Skeletal muscle tissue (tissue), 4 donors: ENCODE data around the gene AKAP6. TPM values are rescaled to one million over a fixed set of nuclear protein-coding genes. Genes with fewer than 3 reads are reported as not detected.

Source experiments
- H3K27ac ChIP-seq: one replicate; pipeline ENCODE4 v1.7.0; 2013; ENCODE audit warnings: mild to moderate bottlenecking, low read depth, low read length, inconsistent platforms
- H3K27me3 ChIP-seq, 3 donors: one replicate each; pipeline ENCODE4 v1.7.0; 2013; ENCODE audit warnings: low read length in 3 of 3; ENCODE audit not compliant: control insufficient read depth in 3 of 3, insufficient read depth in 3 of 3
- H3K36me3 ChIP-seq, 3 donors: one replicate each; pipeline ENCODE4 v1.7.0; 2013; ENCODE audit warnings: low read length in 3 of 3; ENCODE audit not compliant: control insufficient read depth in 3 of 3, insufficient read depth in 3 of 3
- H3K4me1 ChIP-seq, 3 donors: one replicate each; pipeline ENCODE4 v1.7.0; 2013; ENCODE audit warnings: low read length in 3 of 3, mild to moderate bottlenecking in 3 of 3; ENCODE audit not compliant: control insufficient read depth in 3 of 3, insufficient read depth in 3 of 3
- H3K4me3 ChIP-seq, 3 donors: one replicate each; pipeline ENCODE4 v1.7.0; 2013; ENCODE audit warnings: low read length in 3 of 3
- H3K9ac ChIP-seq, 3 donors: one replicate each; pipeline ENCODE4 v1.7.0; 2013; ENCODE audit warnings: low read length in 3 of 3, mild to moderate bottlenecking in 3 of 3, moderate library complexity in 2 of 3, low read depth in 1 of 3
- H3K9me3 ChIP-seq, 3 donors: one replicate each; pipeline ENCODE4 v1.7.0; 2013; ENCODE audit warnings: low read length in 3 of 3; ENCODE audit not compliant: control insufficient read depth in 3 of 3
- total RNA-seq: library from RNA; depleted of rRNA; stranded (reverse); fragments of >200 nt; gene quantifications from one replicate; pipeline ENCODE4 v1.2.3, GENCODE V29; 2014
- donor health status: Osteomylitis.

Gene AKAP6
- total RNA-seq, 1 donor from 2014 or later: 102 TPM

GRCh38 chr14:32331206-32331605 is 2.1 kb downstream of the AKAP6 start:
- H3K4me1 ChIP-seq: peaks cover 0 to 4% (median 0%) of the 10 kb centered on the region in 3 donors

GRCh38 chr14:32332415-32333316 is 3.6 kb downstream of the AKAP6 start:
- no peak overlapping the region for H3K27ac ChIP-seq
- no peak overlapping the region for H3K4me3 ChIP-seq
- no peaks in the 10 kb centered on the region for H3K36me3 ChIP-seq
- no peak overlapping the region for H3K9ac ChIP-seq
- peaks cover 0 to 4% (median 0%) of the 10 kb centered on the region in 3 donors for H3K4me1 ChIP-seq
- H3K27me3 ChIP-seq: no peaks in the 10 kb centered on the region
- H3K9me3 ChIP-seq: no peaks in the 10 kb centered on the region

More at GRCh38 chr14:32331206-32331605, 2.1 kb downstream of the AKAP6 start:
- Histone ChIP-seq H3K9ac (no peak overlapping the region), H3K27ac (no peak overlapping the region), H3K9me3 (no peaks in the 10 kb centered on the region), H3K36me3 (no peaks in the 10 kb centered on the region), H3K4me3 (no peak overlapping the region), H3K27me3 (no peaks in the 10 kb centered on the region)

- no peak overlapping the region for H3K9ac ChIP-seq
- no peaks in the 10 kb centered on the region for H3K4me1 ChIP-seq
- H3K4me3 ChIP-seq: no peak overlapping the region
- H3K27me3 ChIP-seq: no peaks in the 10 kb centered on the region
- H3K9me3 ChIP-seq: no peaks in the 10 kb centered on the region
- H3K36me3 ChIP-seq: no peaks in the 10 kb centered on the region
- no peak overlapping the region for H3K27ac ChIP-seq
These were observed 7.6 kb downstream of the AKAP6 start for GRCh38 chr14:32336702-32337101.

- no peaks in the 10 kb centered on the region for H3K4me1 ChIP-seq
- H3K9me3 ChIP-seq: no peaks in the 10 kb centered on the region
- H3K36me3 ChIP-seq: no peaks in the 10 kb centered on the region
- H3K27ac ChIP-seq: no peak overlapping the region
- H3K4me3 ChIP-seq: no peak overlapping the region
- H3K27me3 ChIP-seq: no peaks in the 10 kb centered on the region
- no peak overlapping the region for H3K9ac ChIP-seq
These were observed 8.7 kb downstream of the AKAP6 start for GRCh38 chr14:32337759-32338158.

GRCh38 chr14:32339188-32339587 is 10.1 kb downstream of the AKAP6 start:
- Histone ChIP-seq H3K4me3 (no peak overlapping the region), H3K27ac (no peak overlapping the region), H3K4me1 (no peaks in the 10 kb centered on the region), H3K36me3 (no peaks in the 10 kb centered on the region), H3K9ac (peak overlapping the region in 1 of 3 donors; percentile 35), H3K9me3 (no peaks in the 10 kb centered on the region), H3K27me3 (no peaks in the 10 kb centered on the region)

GRCh38 chr14:32341947-32342846 is 13.1 kb downstream of the AKAP6 start:
- Histone ChIP-seq H3K27ac (no peak overlapping the region), H3K4me1 (no peaks in the 10 kb centered on the region), H3K36me3 (no peaks in the 10 kb centered on the region), H3K9me3 (no peaks in the 10 kb centered on the region), H3K27me3 (no peaks in the 10 kb centered on the region), H3K4me3 (no peak overlapping the region), H3K9ac (no peak overlapping the region)

- Histone ChIP-seq H3K9me3 (no peaks in the 10 kb centered on the region), H3K9ac (no peak overlapping the region), H3K4me1 (no peaks in the 10 kb centered on the region), H3K4me3 (no peak overlapping the region), H3K27ac (no peak overlapping the region), H3K36me3 (no peaks in the 10 kb centered on the region), H3K27me3 (no peaks in the 10 kb centered on the region)
These were observed 13.7 kb downstream of the AKAP6 start for GRCh38 chr14:32342847-32343194.

- no peak overlapping the region for H3K4me3 ChIP-seq
- H3K27me3 ChIP-seq: no peaks in the 10 kb centered on the region
- H3K9me3 ChIP-seq: no peaks in the 10 kb centered on the region
- H3K36me3 ChIP-seq: no peaks in the 10 kb centered on the region
- no peaks in the 10 kb centered on the region for H3K4me1 ChIP-seq
- H3K27ac ChIP-seq: no peak overlapping the region
- no peak overlapping the region for H3K9ac ChIP-seq
These were observed 14.9 kb downstream of the AKAP6 start for GRCh38 chr14:32343926-32344430.

GRCh38 chr14:32345311-32345791 is 16.3 kb downstream of the AKAP6 start:
- H3K9ac ChIP-seq: no peak overlapping the region
- H3K4me1 ChIP-seq: no peaks in the 10 kb centered on the region
- no peaks in the 10 kb centered on the region for H3K36me3 ChIP-seq
- H3K9me3 ChIP-seq: no peaks in the 10 kb centered on the region
- no peaks in the 10 kb centered on the region for H3K27me3 ChIP-seq
- no peak overlapping the region for H3K27ac ChIP-seq
- H3K4me3 ChIP-seq: no peak overlapping the region
